Panc1 (cell line): ENCODE results near the gene CTTNBP2NL. TPM values are rescaled to one million over a fixed set of nuclear protein-coding genes. Genes with fewer than 3 reads are reported as not detected.
A peak's percentile ranks its signal among the peaks of the same experiment; 100 is the strongest.

Source experiments
- ATAC-seq: fragments of 200-7000 bp; cut with Tn5 transposase; 2 replicates; pipeline ENCODE4 v1.9.1; 2020; ENCODE audit warnings: mild to moderate bottlenecking, moderate library complexity
- BruUV-seq: library from RNA; stranded (reverse); fragments of 400-500 nt; replicated peaks from 2 replicates; lab custom pipeline; 2021; lab: Mats Ljungman, UMichigan
- CTCF ChIA-PET: fragments of 300-600 bp; sonication (Branson Sonifier 250); formaldehyde crosslinking; loops from one replicate; lab custom pipeline; 2022; ENCODE audit warnings: antibody characterized with exemption; lab: Charles Lee
- POLR2A ChIA-PET: fragments of 300-600 bp; sonication (Branson Sonifier 250); formaldehyde crosslinking; loops from one replicate; lab custom pipeline; 2022; ENCODE audit warnings: antibody characterized with exemption; lab: Charles Lee
- DNase-seq: peaks from one replicate; pipeline ENCODE4 v3.0.0-alpha.2; 2010; ENCODE audit warnings: low read depth, low spot score
- H3K27ac ChIP-seq: 2 replicates; pipeline ENCODE4 v1.5.1; 2011; ENCODE audit warnings: mild to moderate bottlenecking, low read length, inconsistent platforms
- H3K27me3 ChIP-seq: fragments of 200-500 bp; sonication (Bioruptor generic); 2 replicates; pipeline ENCODE4 v1.6.0; 2014; ENCODE audit warnings: low read length, inconsistent platforms; ENCODE audit not compliant: control insufficient read depth, insufficient read depth
- H3K36me3 ChIP-seq: fragments of 200-500 bp; sonication (Bioruptor generic); 2 replicates; pipeline ENCODE4 v1.5.1; 2014; ENCODE audit warnings: inconsistent platforms, mild to moderate bottlenecking, low read length, moderate library complexity; ENCODE audit not compliant: control insufficient read depth, insufficient read depth
- H3K4me1 ChIP-seq: 2 replicates; pipeline ENCODE4 v1.5.1; 2011; ENCODE audit warnings: inconsistent platforms, mild to moderate bottlenecking, low read length, moderate library complexity; ENCODE audit not compliant: control insufficient read depth, insufficient read depth
- H3K4me3 ChIP-seq, 2 experiments: 2 replicates each; pipeline ENCODE4 v1.5.1; 2011 to 2012; ENCODE audit warnings: low read depth in 2 of 2, low read length in 2 of 2, mild to moderate bottlenecking in 2 of 2, inconsistent platforms in 1 of 2, moderate library complexity in 1 of 2
- H3K9me3 ChIP-seq: fragments of 200-500 bp; sonication (Bioruptor generic); 2 replicates; pipeline ENCODE4 v1.5.1; 2014; ENCODE audit warnings: low read depth, mild to moderate bottlenecking, inconsistent platforms, low read length, moderate library complexity; ENCODE audit not compliant: control insufficient read depth, insufficient read depth
- POLR2AphosphoS5 ChIP-seq: IDR thresholded peaks from 2 replicates; pipeline ENCODE4 v1.6.1; 2012; ENCODE audit warnings: mild to moderate bottlenecking, low read depth, low read length, moderate library complexity
- SIN3A ChIP-seq: IDR thresholded peaks from 2 replicates; pipeline ENCODE4 v1.6.1; 2012; ENCODE audit warnings: low read depth, mild to moderate bottlenecking, low read length, moderate library complexity, borderline replicate concordance; ENCODE audit not compliant: insufficient read depth
- TCF7L2 ChIP-seq: IDR thresholded peaks from 2 replicates; pipeline ENCODE4 v1.6.1; 2011; ENCODE audit warnings: mild to moderate bottlenecking, low read depth, low read length, inconsistent platforms
- in situ Hi-C: cut with HindIII; loops from 2 replicates; pipeline ENCODE4 v1.10.0; 2016; ENCODE audit warnings: low sequenced_read_pairs, low pct_unique_long_range_greater_than_20kb
- intact Hi-C: fragments of 100-400 bp; cut with micrococcal nuclease; formaldehyde crosslinking; loops from one replicate; pipeline ENCODE4 v1.10.0; 2022; ENCODE audit not compliant: unreplicated experiment
- total RNA-seq: library from RNA; stranded (reverse); gene quantifications from one replicate; pipeline ENCODE4 v1.2.1, GENCODE V29; 2021; ENCODE audit not compliant: unreplicated experiment
- TF ChIP-seq, protein P1 (sequence below): fragments of 450-650 bp; IDR thresholded peaks from 2 replicates; pipeline ENCODE4 v1.5.1; 2017; ENCODE audit warnings: mild to moderate bottlenecking
- TF ChIP-seq, protein P2 (sequence below), 2 experiments: IDR thresholded peaks; 2 replicates each; pipeline ENCODE4 v1.6.1; 2011 to 2012; ENCODE audit warnings: low read depth in 2 of 2, control low read depth in 1 of 2, low read length in 1 of 2, mild to moderate bottlenecking in 1 of 2, moderate library complexity in 1 of 2; ENCODE audit not compliant: insufficient read depth in 1 of 2

The CTTNBP2NL gene
- total RNA-seq, 1 experiment from 2014 or later = 18.4 TPM

DNA sequence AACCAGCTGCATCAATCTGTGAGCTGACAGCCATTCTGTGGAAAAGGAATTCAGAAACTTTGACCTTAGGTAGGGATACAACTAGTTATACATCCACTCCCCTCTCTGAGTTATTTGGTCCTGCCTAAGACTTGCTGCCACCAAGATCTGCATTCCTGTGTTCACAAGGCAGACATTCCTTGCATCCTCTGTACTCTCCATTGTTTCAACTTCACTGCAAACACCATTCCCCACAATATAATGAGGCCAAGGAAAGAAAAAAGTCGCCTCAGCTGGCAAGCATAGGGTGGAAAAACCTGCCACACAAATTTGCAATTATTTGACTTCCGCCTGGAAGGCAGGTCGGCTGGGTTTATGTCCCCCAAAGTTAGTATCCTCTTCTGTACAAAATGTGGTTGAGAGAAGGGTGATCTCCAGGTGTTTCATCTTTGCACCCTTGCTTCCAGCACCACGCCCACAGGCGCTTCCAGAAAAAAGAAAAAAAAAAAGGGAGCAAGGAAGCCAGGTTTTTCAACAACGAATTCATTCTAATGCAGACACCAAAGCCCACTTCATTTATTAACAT lies 676 bp upstream of the CTTNBP2NL start:
- intact Hi-C loops (no loop called here), in situ Hi-C loops (no loop called here)
- no peak for TF ChIP-seq TCF7L2
- TF ChIP-seq, protein P1, sequence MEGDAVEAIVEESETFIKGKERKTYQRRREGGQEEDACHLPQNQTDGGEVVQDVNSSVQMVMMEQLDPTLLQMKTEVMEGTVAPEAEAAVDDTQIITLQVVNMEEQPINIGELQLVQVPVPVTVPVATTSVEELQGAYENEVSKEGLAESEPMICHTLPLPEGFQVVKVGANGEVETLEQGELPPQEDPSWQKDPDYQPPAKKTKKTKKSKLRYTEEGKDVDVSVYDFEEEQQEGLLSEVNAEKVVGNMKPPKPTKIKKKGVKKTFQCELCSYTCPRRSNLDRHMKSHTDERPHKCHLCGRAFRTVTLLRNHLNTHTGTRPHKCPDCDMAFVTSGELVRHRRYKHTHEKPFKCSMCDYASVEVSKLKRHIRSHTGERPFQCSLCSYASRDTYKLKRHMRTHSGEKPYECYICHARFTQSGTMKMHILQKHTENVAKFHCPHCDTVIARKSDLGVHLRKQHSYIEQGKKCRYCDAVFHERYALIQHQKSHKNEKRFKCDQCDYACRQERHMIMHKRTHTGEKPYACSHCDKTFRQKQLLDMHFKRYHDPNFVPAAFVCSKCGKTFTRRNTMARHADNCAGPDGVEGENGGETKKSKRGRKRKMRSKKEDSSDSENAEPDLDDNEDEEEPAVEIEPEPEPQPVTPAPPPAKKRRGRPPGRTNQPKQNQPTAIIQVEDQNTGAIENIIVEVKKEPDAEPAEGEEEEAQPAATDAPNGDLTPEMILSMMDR = no peak
- TF ChIP-seq POLR2AphosphoS5 = no peak
- TF ChIP-seq SIN3A = no peak
- BruUV-seq = TSS peak; percentile 98
- Histone ChIP-seq H3K4me3 (peak overlapping the region; percentile 97 to 100), H3K27ac (peak overlapping the region; percentile 92), H3K27me3 (no peaks in the 10 kb centered on the region), H3K9me3 (no peaks in the 10 kb centered on the region), H3K4me1 (peaks cover 27% of the 10 kb centered on the region), H3K36me3 (peaks cover 2% of the 10 kb centered on the region; the same call in 1 of the 2 replicates)
- ATAC-seq (no peak), DNase-seq (no peak)
- ChIA-PET POLR2A (no interaction called here), CTCF (no interaction called here)

DNA sequence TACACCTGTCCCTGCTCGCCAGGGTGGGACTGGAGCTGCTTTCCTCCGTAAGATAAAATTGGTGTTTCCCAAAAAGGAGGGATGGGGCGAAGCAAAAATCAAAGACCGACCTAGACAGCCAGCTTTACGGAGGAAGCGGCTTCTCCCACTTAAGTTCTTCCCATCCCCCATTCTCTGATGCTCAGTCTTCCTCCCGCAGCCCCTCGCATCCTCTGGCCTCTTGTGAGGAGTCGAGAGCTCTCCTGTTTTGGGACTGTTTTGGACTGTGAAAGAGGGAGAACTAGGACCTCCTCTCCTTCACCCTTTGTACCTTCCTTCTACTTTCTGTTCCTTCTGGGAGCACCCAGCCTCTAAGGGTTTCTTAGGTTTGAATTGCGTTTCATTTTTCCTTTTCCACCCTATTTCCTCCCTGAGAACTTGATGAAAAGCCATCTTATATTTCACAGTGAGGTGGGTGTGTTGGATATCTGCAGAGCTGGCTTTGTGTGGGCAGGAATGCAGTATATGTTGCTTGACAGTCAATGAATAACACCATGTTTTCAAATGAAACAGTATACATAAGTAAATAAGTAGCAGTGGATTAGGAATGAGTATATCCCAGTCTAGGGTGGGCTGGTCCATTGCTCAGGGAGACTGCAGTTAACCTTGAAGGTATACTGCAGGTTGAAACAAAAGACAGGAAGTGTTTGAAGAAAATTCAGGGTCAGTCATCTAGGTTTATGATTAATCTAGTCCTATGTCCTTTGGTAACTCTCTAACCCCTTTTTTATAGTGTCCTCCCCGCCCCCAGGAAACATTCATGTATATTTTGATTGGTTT lies 848 bp downstream of the CTTNBP2NL start:
- H3K9me3 ChIP-seq = no peaks in the 10 kb centered on the region
- peaks cover 27% of the 10 kb centered on the region for H3K4me1 ChIP-seq
- H3K36me3 ChIP-seq = peaks cover 2% of the 10 kb centered on the region; the same call in 1 of the 2 replicates
- H3K4me3 ChIP-seq = peak overlapping the region; percentile 97 to 100
- H3K27me3 ChIP-seq = no peaks in the 10 kb centered on the region
- TF ChIP-seq SIN3A (no peak), POLR2AphosphoS5 (no peak), TCF7L2 (no peak)
- TF ChIP-seq, protein P1 = no peak
- TF ChIP-seq, protein P2, sequence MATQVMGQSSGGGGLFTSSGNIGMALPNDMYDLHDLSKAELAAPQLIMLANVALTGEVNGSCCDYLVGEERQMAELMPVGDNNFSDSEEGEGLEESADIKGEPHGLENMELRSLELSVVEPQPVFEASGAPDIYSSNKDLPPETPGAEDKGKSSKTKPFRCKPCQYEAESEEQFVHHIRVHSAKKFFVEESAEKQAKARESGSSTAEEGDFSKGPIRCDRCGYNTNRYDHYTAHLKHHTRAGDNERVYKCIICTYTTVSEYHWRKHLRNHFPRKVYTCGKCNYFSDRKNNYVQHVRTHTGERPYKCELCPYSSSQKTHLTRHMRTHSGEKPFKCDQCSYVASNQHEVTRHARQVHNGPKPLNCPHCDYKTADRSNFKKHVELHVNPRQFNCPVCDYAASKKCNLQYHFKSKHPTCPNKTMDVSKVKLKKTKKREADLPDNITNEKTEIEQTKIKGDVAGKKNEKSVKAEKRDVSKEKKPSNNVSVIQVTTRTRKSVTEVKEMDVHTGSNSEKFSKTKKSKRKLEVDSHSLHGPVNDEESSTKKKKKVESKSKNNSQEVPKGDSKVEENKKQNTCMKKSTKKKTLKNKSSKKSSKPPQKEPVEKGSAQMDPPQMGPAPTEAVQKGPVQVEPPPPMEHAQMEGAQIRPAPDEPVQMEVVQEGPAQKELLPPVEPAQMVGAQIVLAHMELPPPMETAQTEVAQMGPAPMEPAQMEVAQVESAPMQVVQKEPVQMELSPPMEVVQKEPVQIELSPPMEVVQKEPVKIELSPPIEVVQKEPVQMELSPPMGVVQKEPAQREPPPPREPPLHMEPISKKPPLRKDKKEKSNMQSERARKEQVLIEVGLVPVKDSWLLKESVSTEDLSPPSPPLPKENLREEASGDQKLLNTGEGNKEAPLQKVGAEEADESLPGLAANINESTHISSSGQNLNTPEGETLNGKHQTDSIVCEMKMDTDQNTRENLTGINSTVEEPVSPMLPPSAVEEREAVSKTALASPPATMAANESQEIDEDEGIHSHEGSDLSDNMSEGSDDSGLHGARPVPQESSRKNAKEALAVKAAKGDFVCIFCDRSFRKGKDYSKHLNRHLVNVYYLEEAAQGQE (IDR thresholded peaks at IDR 0.05; ENCODE audit: insufficient read depth in 1 of 2, low read depth in 2 of 2, low read length in 1 of 2) = no peak
- in situ Hi-C loops (no loop called here), intact Hi-C loops (no loop called here)
- CTCF ChIA-PET = no interaction called here
- ATAC-seq = no peak
- no TSS peak for BruUV-seq
- POLR2A ChIA-PET = no interaction called here
- peak overlapping the region; percentile 92 for H3K27ac ChIP-seq
- no peak for DNase-seq
